BJ (cell line): ENCODE results near the gene ZNF385B. TPM values are rescaled to one million over a fixed set of nuclear protein-coding genes. Genes with fewer than 3 reads are reported as not detected.

ENCODE experiments used
- CTCF ChIA-PET: fragments of 350-600 bp; formaldehyde crosslinking; extraction: SDS; loops from one replicate; lab custom pipeline; 2021; ENCODE audit warnings: antibody characterized with exemption, inconsistent platforms; lab: Yijun Ruan, JAX
- POLR2A ChIA-PET: fragments of 300-600 bp; sonication (Branson Sonifier 250); formaldehyde crosslinking; extraction: SDS; loops from one replicate; lab custom pipeline; 2021; ENCODE audit warnings: antibody characterized with exemption; lab: Charles Lee
- DNase-seq: peaks from one replicate; pipeline ENCODE4 v3.0.0-alpha.2; 2011; ENCODE audit warnings: low read depth
- H3K27me3 ChIP-seq: 2 replicates; pipeline ENCODE4 v1.6.0; 2011; ENCODE audit warnings: low read length; ENCODE audit not compliant: control insufficient read depth, insufficient read depth
- H3K36me3 ChIP-seq: 2 replicates; pipeline ENCODE4 v1.5.1; 2011; ENCODE audit warnings: low read length; ENCODE audit not compliant: control insufficient read depth, insufficient read depth
- H3K4me3 ChIP-seq: 2 replicates; pipeline ENCODE4 v1.5.1; 2011; ENCODE audit warnings: low read depth, mild to moderate bottlenecking, control low read depth, low read length
- polyA plus RNA-seq: library from polyadenylated mRNA; depleted of rRNA; stranded (reverse); fragments of >200 nt; gene quantifications from 2 replicates; pipeline ENCODE4 v1.2.3, GENCODE V29; 2011
- TF ChIP-seq, protein P1 (sequence below): IDR thresholded peaks from 2 replicates; pipeline ENCODE4 v1.5.1; 2011; ENCODE audit warnings: low read depth, mild to moderate bottlenecking, control low read depth, inconsistent platforms, low read length, moderate library complexity; ENCODE audit not compliant: insufficient read depth

Gene ZNF385B
- polyA plus RNA-seq, 1 experiment, result 0.22 TPM

DNA sequence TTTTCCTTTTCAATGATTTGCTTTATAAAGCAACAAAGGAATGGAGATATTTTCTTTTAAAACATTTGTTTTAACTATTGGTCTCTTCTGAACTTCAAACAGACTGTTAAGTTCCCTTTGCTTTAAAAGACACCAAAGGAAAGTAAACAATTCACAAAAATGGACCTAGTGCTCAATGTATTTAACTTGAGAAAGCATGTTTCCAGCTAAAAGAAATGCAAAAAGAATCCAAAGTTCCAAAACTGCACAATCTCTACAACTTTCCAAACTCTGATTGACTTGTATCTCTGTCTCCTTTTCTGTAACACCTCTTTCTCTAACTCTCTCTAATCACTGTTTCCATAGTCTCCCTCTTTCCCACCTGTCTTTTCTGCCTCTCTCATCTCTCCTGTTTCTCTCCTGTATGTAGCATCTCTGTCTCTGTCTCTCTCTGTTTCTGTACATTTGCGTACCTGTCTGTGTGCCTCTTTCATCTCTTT is 301.1 kb downstream of the ZNF385B start:
- Histone ChIP-seq H3K36me3 (no peaks in the 10 kb centered on the region), H3K4me3 (no peak overlapping the region), H3K27me3 (no peaks in the 10 kb centered on the region)
- TF ChIP-seq, protein P1, sequence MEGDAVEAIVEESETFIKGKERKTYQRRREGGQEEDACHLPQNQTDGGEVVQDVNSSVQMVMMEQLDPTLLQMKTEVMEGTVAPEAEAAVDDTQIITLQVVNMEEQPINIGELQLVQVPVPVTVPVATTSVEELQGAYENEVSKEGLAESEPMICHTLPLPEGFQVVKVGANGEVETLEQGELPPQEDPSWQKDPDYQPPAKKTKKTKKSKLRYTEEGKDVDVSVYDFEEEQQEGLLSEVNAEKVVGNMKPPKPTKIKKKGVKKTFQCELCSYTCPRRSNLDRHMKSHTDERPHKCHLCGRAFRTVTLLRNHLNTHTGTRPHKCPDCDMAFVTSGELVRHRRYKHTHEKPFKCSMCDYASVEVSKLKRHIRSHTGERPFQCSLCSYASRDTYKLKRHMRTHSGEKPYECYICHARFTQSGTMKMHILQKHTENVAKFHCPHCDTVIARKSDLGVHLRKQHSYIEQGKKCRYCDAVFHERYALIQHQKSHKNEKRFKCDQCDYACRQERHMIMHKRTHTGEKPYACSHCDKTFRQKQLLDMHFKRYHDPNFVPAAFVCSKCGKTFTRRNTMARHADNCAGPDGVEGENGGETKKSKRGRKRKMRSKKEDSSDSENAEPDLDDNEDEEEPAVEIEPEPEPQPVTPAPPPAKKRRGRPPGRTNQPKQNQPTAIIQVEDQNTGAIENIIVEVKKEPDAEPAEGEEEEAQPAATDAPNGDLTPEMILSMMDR, result no peak
- ChIA-PET CTCF (no interaction called here), POLR2A (no interaction called here)
- no peak for DNase-seq

DNA sequence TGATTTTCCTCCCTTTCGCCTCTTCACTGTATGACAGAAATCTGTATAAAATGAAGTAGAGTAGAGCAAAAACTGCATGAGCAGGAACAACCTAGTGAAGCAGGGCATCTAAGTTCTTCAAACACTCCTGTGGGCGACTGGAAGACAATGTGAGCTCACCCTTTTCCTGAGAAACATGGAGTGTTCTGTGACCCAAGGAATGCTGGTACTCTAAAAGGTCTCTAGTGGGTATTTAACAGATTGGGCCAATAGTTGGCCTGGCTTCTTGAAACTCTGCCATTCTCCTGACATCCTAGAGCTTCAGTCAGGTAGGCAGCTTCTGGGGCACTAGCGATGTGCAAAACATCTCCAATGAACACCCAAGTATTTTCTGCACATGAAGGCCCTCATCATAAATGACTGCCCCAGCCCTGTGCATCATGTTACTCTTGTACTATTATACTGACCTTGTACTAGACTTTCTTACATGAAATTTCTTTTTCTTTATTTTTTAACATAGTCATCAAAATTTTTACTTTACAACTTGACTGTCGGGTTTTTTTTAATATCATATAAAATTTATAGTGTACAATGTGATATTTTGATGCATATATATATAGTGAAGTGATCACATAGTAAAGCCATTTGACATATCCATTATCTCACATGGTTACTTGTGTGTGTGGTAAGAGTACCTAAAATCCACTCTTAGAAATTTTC is 302.2 kb downstream of the ZNF385B start:
- TF ChIP-seq, protein P1, result no peak
- ChIA-PET CTCF (interaction anchor here (1.0 kb wide), 1 partner anchor 12 kb away, joined by 3 read pairs; no protein-coding TSS in a partner anchor), POLR2A (no interaction called here)
- Histone ChIP-seq H3K27me3 (no peaks in the 10 kb centered on the region), H3K36me3 (no peaks in the 10 kb centered on the region), H3K4me3 (no peak overlapping the region)
- no peak for DNase-seq

DNA sequence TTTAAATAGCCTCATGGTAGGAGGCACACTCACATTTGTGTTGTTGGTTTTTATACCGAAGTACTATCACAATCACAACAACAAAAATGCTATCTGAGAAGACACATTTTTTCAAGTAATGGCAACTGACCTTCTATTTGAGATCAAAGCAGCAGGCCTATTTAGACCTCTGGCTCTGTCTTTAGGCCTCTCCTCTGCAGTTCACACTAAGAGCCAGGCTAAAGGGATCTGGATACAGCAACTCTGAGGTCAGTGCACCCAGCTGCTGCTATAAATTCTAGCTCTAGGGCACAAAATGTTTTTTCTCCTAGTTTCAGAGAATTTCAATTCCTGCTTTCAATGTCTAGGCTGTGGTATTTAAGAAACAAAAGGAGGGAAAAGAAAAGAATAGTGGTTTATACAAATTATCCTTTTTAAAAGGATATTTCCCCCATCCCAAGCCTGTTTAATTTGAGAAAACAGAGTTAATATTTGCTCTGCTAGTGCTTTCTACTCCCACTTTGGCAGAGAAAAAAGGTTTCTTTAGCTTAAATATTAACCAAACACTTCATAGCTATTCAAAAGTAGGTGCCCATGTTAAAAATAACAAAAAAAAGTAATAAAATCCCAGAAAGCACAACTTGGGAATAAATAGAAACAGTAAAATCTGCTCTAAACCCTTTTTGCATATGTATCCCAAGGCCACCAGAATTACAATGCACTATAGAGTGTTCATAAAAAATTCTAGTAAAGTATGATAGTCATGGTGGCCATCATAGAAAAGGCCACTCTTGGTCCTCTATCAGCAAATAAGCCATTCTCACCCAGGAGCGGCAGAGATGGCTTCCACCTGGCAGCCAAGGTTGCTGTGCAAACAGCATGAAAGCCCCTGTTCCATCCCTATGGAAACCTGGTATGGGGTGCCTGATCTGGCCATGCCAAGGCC is 303.1 kb downstream of the ZNF385B start:
- POLR2A ChIA-PET, result no interaction called here
- DNase-seq, result no peak
- Histone ChIP-seq H3K27me3 (no peaks in the 10 kb centered on the region), H3K4me3 (no peak overlapping the region), H3K36me3 (no peaks in the 10 kb centered on the region)
- TF ChIP-seq, protein P1, result no peak
- CTCF ChIA-PET, result interaction anchor here (1.0 kb wide), 1 partner anchor 11 kb away, joined by 3 read pairs; no protein-coding TSS in a partner anchor

DNA sequence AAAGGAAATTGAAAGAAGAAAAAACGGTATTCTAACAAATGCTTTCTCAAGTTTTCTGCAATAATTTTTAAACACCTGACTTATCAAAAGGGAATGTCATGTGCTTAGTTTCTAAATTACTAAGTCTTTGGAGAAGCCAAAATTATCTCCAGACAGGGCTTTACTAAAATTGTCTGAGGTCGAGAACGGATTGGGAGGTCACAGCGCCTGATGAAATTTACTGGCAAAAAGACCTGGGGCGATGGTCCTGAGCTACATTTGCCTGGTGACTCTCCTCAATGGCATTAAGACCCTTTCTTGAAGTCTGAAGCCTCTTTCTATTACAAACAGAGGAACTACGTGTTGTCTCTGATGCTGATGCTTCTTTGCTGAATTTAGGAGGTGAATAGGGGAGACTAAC is 305.0 kb downstream of the ZNF385B start:
- H3K4me3 ChIP-seq, result no peak overlapping the region
- TF ChIP-seq, protein P1, result no peak
- ChIA-PET POLR2A (no interaction called here), CTCF (no interaction called here)
- no peaks in the 10 kb centered on the region for H3K36me3 ChIP-seq
- no peaks in the 10 kb centered on the region for H3K27me3 ChIP-seq
- no peak for DNase-seq

DNA sequence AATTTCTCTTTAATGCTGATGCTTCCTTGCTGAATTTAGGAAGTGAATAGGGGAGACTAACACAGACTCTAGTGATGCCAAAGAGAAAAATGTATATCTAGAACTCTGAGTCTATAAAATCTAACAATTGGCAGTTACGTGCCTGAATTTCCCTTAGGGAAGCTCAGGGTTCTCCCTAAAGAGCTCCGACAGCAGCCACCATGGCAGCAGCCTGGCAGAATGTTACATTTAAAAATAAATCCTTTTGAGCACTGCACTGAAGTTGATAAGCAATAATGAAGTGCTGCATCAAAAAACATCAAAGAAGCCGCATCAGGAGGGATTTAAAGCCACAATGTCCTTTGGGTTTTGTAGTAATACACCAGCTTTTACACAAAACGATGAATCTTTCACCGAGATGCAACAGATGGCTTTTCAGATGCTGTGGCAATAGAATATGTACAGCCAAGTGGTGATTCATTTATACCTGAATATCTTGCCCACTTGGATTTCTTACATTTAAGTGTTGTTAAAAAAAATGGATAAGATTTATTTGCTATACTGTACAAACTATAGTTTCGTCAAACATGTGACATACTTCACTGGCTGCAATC is 305.6 kb downstream of the ZNF385B start:
- Histone ChIP-seq H3K4me3 (no peak overlapping the region), H3K36me3 (no peaks in the 10 kb centered on the region), H3K27me3 (no peaks in the 10 kb centered on the region)
- TF ChIP-seq, protein P1, result no peak
- ChIA-PET CTCF (interaction anchor here (0.6 kb wide), 1 partner anchor 67 kb away, joined by 3 read pairs; no protein-coding TSS in a partner anchor), POLR2A (no interaction called here)
- no peak for DNase-seq
